Muscle of arm (tissue), 12 donors: ENCODE results near the gene RPS3A. TPM values are rescaled to one million over a fixed set of nuclear protein-coding genes. Genes with fewer than 3 reads are reported as not detected.
"Not testable (repeated sequence)": the region's sequence is repeated elsewhere in the genome, so short reads cannot be mapped to it uniquely, and the experiment has no call there.

Source experiments
- DNase-seq: peaks from one replicate; pipeline ENCODE4 v3.0.0-alpha.2; 2013
- polyA plus RNA-seq, 12 donors: library from polyadenylated mRNA; unstranded; fragments of 120-200 nt; gene quantifications; one replicate each; pipeline ENCODE4 v1.2.1, GENCODE V29; 2013; ENCODE audit not compliant: insufficient read length in 12 of 12

Gene RPS3A
- polyA plus RNA-seq, 12 donors = 3,270 to 12,602 (median 5,628) TPM

GRCh38 chr4:151103758-151104157 lies 4.3 kb downstream of the RPS3A start:
- DNase-seq = no peak

- DNase-seq = no peak
Measured at GRCh38 chr4:151104621-151105020, 5.2 kb downstream of the RPS3A start.

- no peak for DNase-seq
Measured at GRCh38 chr4:151105454-151106032, 6.1 kb downstream of the RPS3A start.

- DNase-seq = no peak
Measured at GRCh38 chr4:151107063-151107462, 7.6 kb downstream of the RPS3A start.

- no peak for DNase-seq
Measured at GRCh38 chr4:151110236-151110635, 10.8 kb downstream of the RPS3A start.

- DNase-seq = no peak
Measured at GRCh38 chr4:151114338-151114737, 14.9 kb downstream of the RPS3A start.

GRCh38 chr4:151114986-151115385 lies 15.6 kb downstream of the RPS3A start:
- no peak for DNase-seq

- DNase-seq = peak; percentile 65
Measured at GRCh38 chr4:151117371-151117962, 18.0 kb downstream of the RPS3A start.

- no peak for DNase-seq
Measured at GRCh38 chr4:151129796-151130195, 30.4 kb downstream of the RPS3A start.

- no peak for DNase-seq
Measured at GRCh38 chr4:151133311-151133710, 33.9 kb downstream of the RPS3A start.

GRCh38 chr4:151136048-151136447 lies 36.6 kb downstream of the RPS3A start:
- not testable (repeated sequence) for DNase-seq

- DNase-seq = no peak
Measured at GRCh38 chr4:151139814-151140213, 40.4 kb downstream of the RPS3A start.

GRCh38 chr4:151142758-151143157 lies 43.3 kb downstream of the RPS3A start:
- no peak for DNase-seq

- no peak for DNase-seq
Measured at GRCh38 chr4:151143162-151143561, 43.7 kb downstream of the RPS3A start.

- no peak for DNase-seq
Measured at GRCh38 chr4:151143811-151144210, 44.4 kb downstream of the RPS3A start.

GRCh38 chr4:151144329-151145072 lies 45.1 kb downstream of the RPS3A start:
- peak; percentile 33 for DNase-seq

- DNase-seq = no peak
Measured at GRCh38 chr4:151147000-151147399, 47.6 kb downstream of the RPS3A start.

- no peak for DNase-seq
Measured at GRCh38 chr4:151148261-151148660, 48.8 kb downstream of the RPS3A start.

GRCh38 chr4:151150821-151151580 lies 51.6 kb downstream of the RPS3A start:
- no peak for DNase-seq

- no peak for DNase-seq
Measured at GRCh38 chr4:151152028-151152427, 52.6 kb downstream of the RPS3A start.

GRCh38 chr4:151153585-151153984 lies 54.2 kb downstream of the RPS3A start:
- DNase-seq = no peak
